ENCODE results near the gene SLC4A2.

The SLC4A2 gene

DNA sequence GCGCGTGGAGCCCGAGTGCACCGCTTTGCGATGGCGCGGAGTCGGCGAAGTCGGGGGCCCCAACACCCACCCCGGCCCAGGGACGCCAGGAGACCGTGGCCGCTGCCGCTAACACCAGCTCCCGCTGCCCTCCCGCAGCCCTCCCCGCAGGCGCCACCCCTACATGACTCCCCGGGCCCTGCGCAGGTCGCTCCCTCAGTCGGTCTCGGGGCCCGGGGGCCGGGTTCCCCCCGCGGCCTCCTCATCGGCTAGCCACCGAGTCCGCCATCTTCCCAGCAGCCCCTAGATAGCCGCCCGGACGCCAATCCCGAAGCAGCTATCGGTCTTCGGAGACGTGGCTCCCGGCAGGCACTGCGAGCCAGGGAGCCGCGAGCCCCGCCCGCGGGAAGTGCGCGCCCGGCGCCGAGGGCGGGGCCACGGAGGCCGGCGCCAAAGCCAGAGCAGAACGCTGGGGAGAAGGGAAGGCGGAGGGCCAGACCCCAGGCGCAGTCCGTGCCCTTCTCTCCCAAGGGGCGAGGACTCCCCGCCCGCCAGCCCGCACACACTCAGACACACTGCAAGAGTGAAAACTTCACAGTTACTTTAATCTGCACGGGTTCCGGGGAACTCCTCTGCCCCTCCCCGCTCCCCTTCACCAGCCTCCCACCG lies 21.3 kb downstream of the SLC4A2 start, which contains the start of gene FASTK (continued):
- TF ChIP-seq, protein P1, sequence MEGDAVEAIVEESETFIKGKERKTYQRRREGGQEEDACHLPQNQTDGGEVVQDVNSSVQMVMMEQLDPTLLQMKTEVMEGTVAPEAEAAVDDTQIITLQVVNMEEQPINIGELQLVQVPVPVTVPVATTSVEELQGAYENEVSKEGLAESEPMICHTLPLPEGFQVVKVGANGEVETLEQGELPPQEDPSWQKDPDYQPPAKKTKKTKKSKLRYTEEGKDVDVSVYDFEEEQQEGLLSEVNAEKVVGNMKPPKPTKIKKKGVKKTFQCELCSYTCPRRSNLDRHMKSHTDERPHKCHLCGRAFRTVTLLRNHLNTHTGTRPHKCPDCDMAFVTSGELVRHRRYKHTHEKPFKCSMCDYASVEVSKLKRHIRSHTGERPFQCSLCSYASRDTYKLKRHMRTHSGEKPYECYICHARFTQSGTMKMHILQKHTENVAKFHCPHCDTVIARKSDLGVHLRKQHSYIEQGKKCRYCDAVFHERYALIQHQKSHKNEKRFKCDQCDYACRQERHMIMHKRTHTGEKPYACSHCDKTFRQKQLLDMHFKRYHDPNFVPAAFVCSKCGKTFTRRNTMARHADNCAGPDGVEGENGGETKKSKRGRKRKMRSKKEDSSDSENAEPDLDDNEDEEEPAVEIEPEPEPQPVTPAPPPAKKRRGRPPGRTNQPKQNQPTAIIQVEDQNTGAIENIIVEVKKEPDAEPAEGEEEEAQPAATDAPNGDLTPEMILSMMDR (tag by site-specific recombination; IDR thresholded peaks at IDR 0.05), result no peak
- TF ChIP-seq, protein P2, sequence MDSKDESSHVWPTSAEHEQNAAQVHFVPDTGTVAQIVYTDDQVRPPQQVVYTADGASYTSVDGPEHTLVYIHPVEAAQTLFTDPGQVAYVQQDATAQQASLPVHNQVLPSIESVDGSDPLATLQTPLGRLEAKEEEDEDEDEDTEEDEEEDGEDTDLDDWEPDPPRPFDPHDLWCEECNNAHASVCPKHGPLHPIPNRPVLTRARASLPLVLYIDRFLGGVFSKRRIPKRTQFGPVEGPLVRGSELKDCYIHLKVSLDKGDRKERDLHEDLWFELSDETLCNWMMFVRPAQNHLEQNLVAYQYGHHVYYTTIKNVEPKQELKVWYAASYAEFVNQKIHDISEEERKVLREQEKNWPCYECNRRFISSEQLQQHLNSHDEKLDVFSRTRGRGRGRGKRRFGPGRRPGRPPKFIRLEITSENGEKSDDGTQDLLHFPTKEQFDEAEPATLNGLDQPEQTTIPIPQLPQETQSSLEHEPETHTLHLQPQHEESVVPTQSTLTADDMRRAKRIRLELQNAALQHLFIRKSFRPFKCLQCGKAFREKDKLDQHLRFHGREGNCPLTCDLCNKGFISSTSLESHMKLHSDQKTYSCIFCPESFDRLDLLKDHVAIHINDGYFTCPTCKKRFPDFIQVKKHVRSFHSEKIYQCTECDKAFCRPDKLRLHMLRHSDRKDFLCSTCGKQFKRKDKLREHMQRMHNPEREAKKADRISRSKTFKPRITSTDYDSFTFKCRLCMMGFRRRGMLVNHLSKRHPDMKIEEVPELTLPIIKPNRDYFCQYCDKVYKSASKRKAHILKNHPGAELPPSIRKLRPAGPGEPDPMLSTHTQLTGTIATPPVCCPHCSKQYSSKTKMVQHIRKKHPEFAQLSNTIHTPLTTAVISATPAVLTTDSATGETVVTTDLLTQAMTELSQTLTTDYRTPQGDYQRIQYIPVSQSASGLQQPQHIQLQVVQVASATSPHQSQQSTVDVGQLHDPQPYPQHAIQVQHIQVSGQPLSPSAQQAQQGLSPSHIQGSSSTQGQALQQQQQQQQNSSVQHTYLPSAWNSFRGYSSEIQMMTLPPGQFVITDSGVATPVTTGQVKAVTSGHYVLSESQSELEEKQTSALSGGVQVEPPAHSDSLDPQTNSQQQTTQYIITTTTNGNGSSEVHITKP (tag by site-specific recombination; IDR thresholded peaks at IDR 0.05), result no peak
- no peak for TF ChIP-seq ZNF626 (tag by site-specific recombination; IDR thresholded peaks at IDR 0.05)
- no peak for TF ChIP-seq GLIS1 (tag by site-specific recombination; IDR thresholded peaks at IDR 0.05)
- no peak for TF ChIP-seq KLF1 (tag by site-specific recombination; IDR thresholded peaks at IDR 0.05)
- peak; percentile 61 for TF ChIP-seq SP3 (tag by site-specific recombination; IDR thresholded peaks at IDR 0.05)
- TF ChIP-seq, protein P3, sequence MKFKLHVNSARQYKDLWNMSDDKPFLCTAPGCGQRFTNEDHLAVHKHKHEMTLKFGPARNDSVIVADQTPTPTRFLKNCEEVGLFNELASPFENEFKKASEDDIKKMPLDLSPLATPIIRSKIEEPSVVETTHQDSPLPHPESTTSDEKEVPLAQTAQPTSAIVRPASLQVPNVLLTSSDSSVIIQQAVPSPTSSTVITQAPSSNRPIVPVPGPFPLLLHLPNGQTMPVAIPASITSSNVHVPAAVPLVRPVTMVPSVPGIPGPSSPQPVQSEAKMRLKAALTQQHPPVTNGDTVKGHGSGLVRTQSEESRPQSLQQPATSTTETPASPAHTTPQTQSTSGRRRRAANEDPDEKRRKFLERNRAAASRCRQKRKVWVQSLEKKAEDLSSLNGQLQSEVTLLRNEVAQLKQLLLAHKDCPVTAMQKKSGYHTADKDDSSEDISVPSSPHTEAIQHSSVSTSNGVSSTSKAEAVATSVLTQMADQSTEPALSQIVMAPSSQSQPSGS (tag by site-specific recombination; IDR thresholded peaks at IDR 0.05; ENCODE audit: low read depth), result no peak
- no peak for TF ChIP-seq ZNF16 (tag by site-specific recombination; IDR thresholded peaks at IDR 0.05; ENCODE audit: low read depth)
- no peak for TF ChIP-seq ZNF394 (tag by site-specific recombination; IDR thresholded peaks at IDR 0.05; ENCODE audit: borderline replicate concordance)
- no peak for TF ChIP-seq ZNF175 (tag by site-specific recombination; IDR thresholded peaks at IDR 0.05)
- TF ChIP-seq ZNF777 (tag by site-specific recombination; IDR thresholded peaks at IDR 0.05; ENCODE audit: borderline replicate concordance), result 0 out of 2 replicates have a peak, but pooled peaks have one; percentile 16
- TF ChIP-seq, protein P4, sequence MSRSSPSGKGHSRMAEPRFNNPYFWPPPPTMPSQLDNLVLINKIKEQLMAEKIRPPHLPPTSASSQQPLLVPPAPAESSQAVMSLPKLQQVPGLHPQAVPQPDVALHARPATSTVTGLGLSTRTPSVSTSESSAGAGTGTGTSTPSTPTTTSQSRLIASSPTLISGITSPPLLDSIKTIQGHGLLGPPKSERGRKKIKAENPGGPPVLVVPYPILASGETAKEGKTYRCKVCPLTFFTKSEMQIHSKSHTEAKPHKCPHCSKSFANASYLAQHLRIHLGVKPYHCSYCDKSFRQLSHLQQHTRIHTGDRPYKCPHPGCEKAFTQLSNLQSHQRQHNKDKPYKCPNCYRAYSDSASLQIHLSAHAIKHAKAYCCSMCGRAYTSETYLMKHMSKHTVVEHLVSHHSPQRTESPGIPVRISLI (tag by site-specific recombination; IDR thresholded peaks at IDR 0.05), result no peak
- TF ChIP-seq ZNF214 (tag by site-specific recombination; IDR thresholded peaks at IDR 0.05; ENCODE audit: borderline replicate concordance), result no peak
- TF ChIP-seq ZNF426 (tag by site-specific recombination; IDR thresholded peaks at IDR 0.05), result no peak
- no peak for TF ChIP-seq ZNF311 (tag by site-specific recombination; IDR thresholded peaks at IDR 0.05; ENCODE audit: borderline replicate concordance)
- TF ChIP-seq, protein P5, sequence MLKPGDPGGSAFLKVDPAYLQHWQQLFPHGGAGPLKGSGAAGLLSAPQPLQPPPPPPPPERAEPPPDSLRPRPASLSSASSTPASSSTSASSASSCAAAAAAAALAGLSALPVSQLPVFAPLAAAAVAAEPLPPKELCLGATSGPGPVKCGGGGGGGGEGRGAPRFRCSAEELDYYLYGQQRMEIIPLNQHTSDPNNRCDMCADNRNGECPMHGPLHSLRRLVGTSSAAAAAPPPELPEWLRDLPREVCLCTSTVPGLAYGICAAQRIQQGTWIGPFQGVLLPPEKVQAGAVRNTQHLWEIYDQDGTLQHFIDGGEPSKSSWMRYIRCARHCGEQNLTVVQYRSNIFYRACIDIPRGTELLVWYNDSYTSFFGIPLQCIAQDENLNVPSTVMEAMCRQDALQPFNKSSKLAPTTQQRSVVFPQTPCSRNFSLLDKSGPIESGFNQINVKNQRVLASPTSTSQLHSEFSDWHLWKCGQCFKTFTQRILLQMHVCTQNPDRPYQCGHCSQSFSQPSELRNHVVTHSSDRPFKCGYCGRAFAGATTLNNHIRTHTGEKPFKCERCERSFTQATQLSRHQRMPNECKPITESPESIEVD (tag by site-specific recombination; IDR thresholded peaks at IDR 0.05), result no peak
- TF ChIP-seq ZNF335 (tag by site-specific recombination; conservative IDR thresholded peaks at IDR 0.05), result peak; percentile 72
- no peak for TF ChIP-seq ZFP41 (tag by site-specific recombination; IDR thresholded peaks at IDR 0.05; ENCODE audit: borderline replicate concordance)
- TF ChIP-seq ZNF146 (tag by site-specific recombination; IDR thresholded peaks at IDR 0.05), result no peak
- TF ChIP-seq, protein P6, sequence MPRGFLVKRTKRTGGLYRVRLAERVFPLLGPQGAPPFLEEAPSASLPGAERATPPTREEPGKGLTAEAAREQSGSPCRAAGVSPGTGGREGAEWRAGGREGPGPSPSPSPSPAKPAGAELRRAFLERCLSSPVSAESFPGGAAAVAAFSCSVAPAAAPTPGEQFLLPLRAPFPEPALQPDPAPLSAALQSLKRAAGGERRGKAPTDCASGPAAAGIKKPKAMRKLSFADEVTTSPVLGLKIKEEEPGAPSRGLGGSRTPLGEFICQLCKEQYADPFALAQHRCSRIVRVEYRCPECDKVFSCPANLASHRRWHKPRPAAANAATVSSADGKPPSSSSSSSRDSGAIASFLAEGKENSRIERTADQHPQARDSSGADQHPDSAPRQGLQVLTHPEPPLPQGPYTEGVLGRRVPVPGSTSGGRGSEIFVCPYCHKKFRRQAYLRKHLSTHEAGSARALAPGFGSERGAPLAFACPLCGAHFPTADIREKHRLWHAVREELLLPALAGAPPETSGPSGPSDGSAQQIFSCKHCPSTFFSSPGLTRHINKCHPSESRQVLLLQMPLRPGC (tag by site-specific recombination; IDR thresholded peaks at IDR 0.05), result no peak
- no peak for TF ChIP-seq SETDB1 (IDR thresholded peaks at IDR 0.05; ENCODE audit: insufficient read length, low read length)
- peak; percentile 86 for TF ChIP-seq ZBTB7A (tag by site-specific recombination; IDR thresholded peaks at IDR 0.05; ENCODE audit: low read depth)
- no peak for TF ChIP-seq ZNF114 (tag by site-specific recombination; IDR thresholded peaks at IDR 0.05)
- TF ChIP-seq, protein P7, sequence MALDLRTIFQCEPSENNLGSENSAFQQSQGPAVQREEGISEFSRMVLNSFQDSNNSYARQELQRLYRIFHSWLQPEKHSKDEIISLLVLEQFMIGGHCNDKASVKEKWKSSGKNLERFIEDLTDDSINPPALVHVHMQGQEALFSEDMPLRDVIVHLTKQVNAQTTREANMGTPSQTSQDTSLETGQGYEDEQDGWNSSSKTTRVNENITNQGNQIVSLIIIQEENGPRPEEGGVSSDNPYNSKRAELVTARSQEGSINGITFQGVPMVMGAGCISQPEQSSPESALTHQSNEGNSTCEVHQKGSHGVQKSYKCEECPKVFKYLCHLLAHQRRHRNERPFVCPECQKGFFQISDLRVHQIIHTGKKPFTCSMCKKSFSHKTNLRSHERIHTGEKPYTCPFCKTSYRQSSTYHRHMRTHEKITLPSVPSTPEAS (tag by site-specific recombination; IDR thresholded peaks at IDR 0.05), result no peak
- TF ChIP-seq ZNF624 (tag by site-specific recombination; IDR thresholded peaks at IDR 0.05), result no peak
- TF ChIP-seq SP7 (tag by site-specific recombination; IDR thresholded peaks at IDR 0.05), result 0 out of 2 replicates have a peak, but pooled peaks have one; percentile 34
- no peak for TF ChIP-seq ZNF366 (tag by site-specific recombination; conservative IDR thresholded peaks at IDR 0.05)
